CD4-positive, alpha-beta T cell (primary cell): ENCODE data around the gene MAML2. TPM values are rescaled to one million over a fixed set of nuclear protein-coding genes. Genes with fewer than 3 reads are reported as not detected.

Source experiments
- ATAC-seq: fragments of 200-7000 bp; cut with Tn5 transposase; one replicate; pipeline ENCODE4 v1.10.0; 2022; ENCODE audit warnings: mild to moderate bottlenecking; ENCODE audit not compliant: poor library complexity
- CTCF ChIA-PET: fragments of 350-600 bp; sonication (Branson Sonifier 250); formaldehyde crosslinking; loops from one replicate; lab custom pipeline; 2021; ENCODE audit warnings: antibody characterized with exemption, inconsistent platforms; lab: Charles Lee
- POLR2A ChIA-PET: fragments of 350-600 bp; sonication (Branson Sonifier 250); formaldehyde crosslinking; loops from one replicate; lab custom pipeline; 2021; ENCODE audit warnings: antibody characterized with exemption, inconsistent platforms; lab: Charles Lee
- DNase-seq, 14 experiments: peaks; one replicate each; pipeline ENCODE4 v3.0.0-alpha.2; 2013 to 2020; ENCODE audit warnings: mixed read lengths in 2 of 14
- H3K27ac ChIP-seq, 2 donors: one replicate each; pipeline versions ENCODE4 v1.5.1 to v1.7.0; 2013; ENCODE audit warnings: low read length in 2 of 2, low read depth in 1 of 2, mild to moderate bottlenecking in 1 of 2
- H3K27me3 ChIP-seq, 2 experiments: 1 replicate in 1 of 2; 2 replicates in 1 of 2; pipeline versions ENCODE4 v1.6.1 to v1.7.0; 2013; ENCODE audit warnings: low read length in 2 of 2, control low read depth in 1 of 2, mild to moderate bottlenecking in 1 of 2, moderate library complexity in 1 of 2; ENCODE audit not compliant: insufficient read depth in 2 of 2, control insufficient read depth in 1 of 2
- H3K36me3 ChIP-seq: one replicate; pipeline ENCODE4 v1.6.1; 2013; ENCODE audit warnings: low read length, control low read depth; ENCODE audit not compliant: insufficient read depth
- H3K4me1 ChIP-seq: one replicate; pipeline ENCODE4 v1.6.1; 2013; ENCODE audit warnings: low read length, control low read depth; ENCODE audit not compliant: insufficient read depth
- H3K4me3 ChIP-seq: one replicate; pipeline ENCODE4 v1.5.1; 2013; ENCODE audit warnings: mild to moderate bottlenecking, low read length, moderate library complexity
- H3K9me3 ChIP-seq, 2 experiments: 1 replicate in 1 of 2; 2 replicates in 1 of 2; pipeline versions ENCODE4 v1.6.1 to v1.7.0; 2013; ENCODE audit warnings: low read length in 2 of 2, mild to moderate bottlenecking in 2 of 2, control low read depth in 1 of 2, moderate library complexity in 1 of 2; ENCODE audit not compliant: control insufficient read depth in 1 of 2, insufficient read depth in 1 of 2
- H3K27ac Mint-ChIP-seq: one replicate; pipeline ENCODE4 v1.8.0; 2020; ENCODE audit warnings: mixed read lengths
- H3K27me3 Mint-ChIP-seq: one replicate; pipeline ENCODE4 v1.8.0; 2021; ENCODE audit warnings: mixed read lengths
- H3K36me3 Mint-ChIP-seq: one replicate; pipeline ENCODE4 v1.8.0; 2021; ENCODE audit warnings: low read depth, mixed read lengths
- H3K4me1 Mint-ChIP-seq: one replicate; pipeline ENCODE4 v1.8.0; 2021; ENCODE audit warnings: low read depth, mixed read lengths
- H3K4me3 Mint-ChIP-seq: one replicate; pipeline ENCODE4 v1.8.0; 2020; ENCODE audit warnings: mild to moderate bottlenecking, mixed read lengths
- H3K9me3 Mint-ChIP-seq: one replicate; pipeline ENCODE4 v1.8.0; 2020; ENCODE audit warnings: mixed read lengths
- intact Hi-C, 2 experiments: fragments of 100-400 bp; cut with DNase I in 1 of 2; cut with micrococcal nuclease in 1 of 2; formaldehyde crosslinking; loops; one replicate each; pipeline versions ENCODE4 v1.15.1 to v1.9.0; 2023 to 2025; cut with DNase I, micrococcal nuclease
- microRNA-seq: library from miRNA; unstranded; fragments of <30 nt; microRNA quantifications from one replicate; pipeline ENCODE4 v1.2.0, GENCODE V29; 2021; ENCODE audit warnings: borderline microRNAs expressed, borderline replicate concordance
- total RNA-seq, 174 experiments: library from RNA in 2 of 174; stranded (reverse) in 2 of 174; gene quantifications; one replicate each; pipeline ENCODE4 v1.2.3 and lab custom pipeline; 2021 to 2026
- TF ChIP-seq, protein P1 (sequence below): fragments of 200-600 bp; IDR thresholded peaks from one replicate; pipeline ENCODE4 v1.8.0; 2022; ENCODE audit warnings: antibody characterized with exemption, mild to moderate bottlenecking

MAML2 gene
- total RNA-seq, 2 experiments from 2014 or later = 58.8 to 59.8 TPM

DNA sequence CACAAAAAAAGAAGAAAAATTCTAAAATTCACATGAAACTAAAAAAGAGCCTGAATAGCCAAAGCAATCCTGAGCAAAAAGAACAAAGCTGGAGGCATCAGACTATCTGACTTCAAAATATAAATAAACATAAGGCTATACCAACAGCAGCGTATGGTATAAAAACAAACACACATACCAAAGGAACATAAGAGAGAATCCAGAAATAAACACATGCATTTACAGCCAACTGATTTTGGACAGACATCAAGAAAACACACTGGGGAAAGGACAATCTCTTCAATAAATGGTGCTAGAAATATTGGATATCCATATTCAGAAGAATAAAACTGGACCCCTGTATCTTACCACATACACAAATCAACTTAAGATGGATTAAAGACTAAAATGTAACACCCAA lies 416.3 kb downstream of the MAML2 start:
- Histone ChIP-seq H3K4me3 (no peak overlapping the region), H3K27me3 (no peaks in the 10 kb centered on the region), H3K36me3 (no peaks in the 10 kb centered on the region), H3K9me3 (peaks cover 3 to 17% of the 10 kb centered on the region in 2 experiments), H3K4me1 (peaks cover 9% of the 10 kb centered on the region), H3K27ac (no peak overlapping the region)
- Mint-ChIP-seq H3K27me3 (peaks cover 9% of the 10 kb centered on the region), H3K4me1 (peaks cover 29% of the 10 kb centered on the region), H3K4me3 (no peak overlapping the region), H3K36me3 (peaks cover 15% of the 10 kb centered on the region), H3K27ac (no peak overlapping the region), H3K9me3 (peaks cover 8% of the 10 kb centered on the region)
- DNase-seq = no peak
- intact Hi-C loops = no loop called here
- ChIA-PET CTCF (no interaction called here), POLR2A (no interaction called here)
- TF ChIP-seq, protein P1, sequence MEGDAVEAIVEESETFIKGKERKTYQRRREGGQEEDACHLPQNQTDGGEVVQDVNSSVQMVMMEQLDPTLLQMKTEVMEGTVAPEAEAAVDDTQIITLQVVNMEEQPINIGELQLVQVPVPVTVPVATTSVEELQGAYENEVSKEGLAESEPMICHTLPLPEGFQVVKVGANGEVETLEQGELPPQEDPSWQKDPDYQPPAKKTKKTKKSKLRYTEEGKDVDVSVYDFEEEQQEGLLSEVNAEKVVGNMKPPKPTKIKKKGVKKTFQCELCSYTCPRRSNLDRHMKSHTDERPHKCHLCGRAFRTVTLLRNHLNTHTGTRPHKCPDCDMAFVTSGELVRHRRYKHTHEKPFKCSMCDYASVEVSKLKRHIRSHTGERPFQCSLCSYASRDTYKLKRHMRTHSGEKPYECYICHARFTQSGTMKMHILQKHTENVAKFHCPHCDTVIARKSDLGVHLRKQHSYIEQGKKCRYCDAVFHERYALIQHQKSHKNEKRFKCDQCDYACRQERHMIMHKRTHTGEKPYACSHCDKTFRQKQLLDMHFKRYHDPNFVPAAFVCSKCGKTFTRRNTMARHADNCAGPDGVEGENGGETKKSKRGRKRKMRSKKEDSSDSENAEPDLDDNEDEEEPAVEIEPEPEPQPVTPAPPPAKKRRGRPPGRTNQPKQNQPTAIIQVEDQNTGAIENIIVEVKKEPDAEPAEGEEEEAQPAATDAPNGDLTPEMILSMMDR = no peak
- ATAC-seq = no peak

Small RNAs within 50 kb of the gene (microRNA-seq; reads per million reads assigned to microRNA genes)
- gene MIR1260B = not detected

Other genes with a start within 250 kb of the MAML2 start
- gene CCDC82, start 46.7 kb upstream of the MAML2 start, total RNA-seq = 10 to 100 TPM; 23.7 to 24.4 TPM
- gene JRKL, start 46.8 kb upstream of the MAML2 start, total RNA-seq = 1 to 10 TPM; 3.0 to 3.5 TPM